Mesenchymal stem cell (in vitro differentiated cells and primary cell): Measurements from ENCODE around the gene ABAT.
A peak's percentile ranks its signal among the peaks of the same experiment; 100 is the strongest.

Source experiments
- DNase-seq: peaks from one replicate; pipeline ENCODE4 v3.0.0-alpha.2; 2013
- H2AFZ ChIP-seq: one replicate; pipeline ENCODE4 v1.6.1; 2013; ENCODE audit warnings: low read depth, mild to moderate bottlenecking, control low read depth, inconsistent platforms, low read length, moderate library complexity
- H2AK5ac ChIP-seq: 2 replicates; pipeline ENCODE4 v1.6.1; 2013; ENCODE audit warnings: low read length, moderate library complexity, mild to moderate bottlenecking, inconsistent platforms; ENCODE audit not compliant: severe bottlenecking
- H2BK120ac ChIP-seq: one replicate; pipeline ENCODE4 v1.6.1; 2013; ENCODE audit warnings: low read depth, mild to moderate bottlenecking, inconsistent platforms, low read length, moderate library complexity
- H2BK12ac ChIP-seq, 2 experiments: one replicate each; pipeline ENCODE4 v1.6.1; 2013; ENCODE audit warnings: inconsistent platforms in 2 of 2, low read length in 2 of 2, mild to moderate bottlenecking in 2 of 2, moderate library complexity in 2 of 2, control low read depth in 1 of 2
- H2BK15ac ChIP-seq: one replicate; pipeline ENCODE4 v1.6.1; 2013; ENCODE audit warnings: mild to moderate bottlenecking, low read depth, inconsistent platforms; ENCODE audit not compliant: poor library complexity, severe bottlenecking
- H2BK5ac ChIP-seq: 2 replicates; pipeline ENCODE4 v1.6.1; 2013; ENCODE audit warnings: low read depth, mild to moderate bottlenecking, low read length, control low read depth, inconsistent platforms; ENCODE audit not compliant: poor library complexity, severe bottlenecking
- H3K14ac ChIP-seq, 2 experiments: one replicate each; pipeline ENCODE4 v1.6.1; 2013; ENCODE audit warnings: inconsistent platforms in 2 of 2, low read length in 2 of 2, control low read depth in 1 of 2, mild to moderate bottlenecking in 1 of 2, moderate library complexity in 1 of 2
- H3K18ac ChIP-seq, 2 experiments: one replicate each; pipeline ENCODE4 v1.6.1; 2013; ENCODE audit warnings: inconsistent platforms in 2 of 2, low read length in 2 of 2, control low read depth in 1 of 2, low read depth in 1 of 2, mild to moderate bottlenecking in 1 of 2
- H3K23ac ChIP-seq, 2 experiments: one replicate each; pipeline ENCODE4 v1.6.1; 2013; ENCODE audit warnings: inconsistent platforms in 2 of 2, low read length in 2 of 2, mild to moderate bottlenecking in 2 of 2, moderate library complexity in 2 of 2, control low read depth in 1 of 2
- H3K27ac ChIP-seq: 2 replicates; pipeline ENCODE4 v1.5.1; 2013; ENCODE audit warnings: mild to moderate bottlenecking, moderate library complexity, low read length, control low read depth, inconsistent platforms; ENCODE audit not compliant: poor library complexity, severe bottlenecking
- H3K27me3 ChIP-seq, 2 experiments: 2 replicates each; pipeline versions ENCODE4 v1.6.1 to v1.7.0; 2013; ENCODE audit warnings: low read length in 2 of 2, mild to moderate bottlenecking in 2 of 2, moderate library complexity in 2 of 2, control low read depth in 1 of 2, inconsistent platforms in 1 of 2; ENCODE audit not compliant: control insufficient read depth in 1 of 2, insufficient read depth in 1 of 2
- H3K36me3 ChIP-seq, 2 experiments: 2 replicates each; pipeline versions ENCODE4 v1.6.1 to v1.7.0; 2013; ENCODE audit warnings: low read length in 2 of 2, control low read depth in 1 of 2, inconsistent platforms in 1 of 2, low read depth in 1 of 2, mild to moderate bottlenecking in 1 of 2; ENCODE audit not compliant: insufficient read depth in 2 of 2, control insufficient read depth in 1 of 2
- H3K4ac ChIP-seq, 2 experiments: one replicate each; pipeline ENCODE4 v1.6.1; 2013; ENCODE audit warnings: inconsistent platforms in 2 of 2, low read length in 2 of 2, mild to moderate bottlenecking in 2 of 2, moderate library complexity in 2 of 2, control low read depth in 1 of 2, low read depth in 1 of 2
- H3K4me1 ChIP-seq: 2 replicates; pipeline ENCODE4 v1.6.1; 2013; ENCODE audit warnings: low read depth, low read length, control low read depth; ENCODE audit not compliant: control insufficient read depth, insufficient read depth
- H3K4me2 ChIP-seq: 2 replicates; pipeline ENCODE4 v1.6.1; 2013; ENCODE audit warnings: low read length, mild to moderate bottlenecking, inconsistent platforms; ENCODE audit not compliant: poor library complexity, severe bottlenecking
- H3K4me3 ChIP-seq, 2 experiments: 2 replicates each; pipeline versions ENCODE4 v1.5.1 to v1.7.0; 2013; ENCODE audit warnings: low read length in 2 of 2, mild to moderate bottlenecking in 2 of 2, control low read depth in 1 of 2, low read depth in 1 of 2; ENCODE audit not compliant: insufficient read depth in 1 of 2
- H3K79me1 ChIP-seq: replicated peaks from 2 replicates; pipeline ENCODE4 v1.6.1; 2013; ENCODE audit warnings: mild to moderate bottlenecking, control low read depth, low read length, inconsistent platforms; ENCODE audit not compliant: poor library complexity, severe bottlenecking
- H3K9ac ChIP-seq: 2 replicates; pipeline ENCODE4 v1.7.0; 2013; ENCODE audit warnings: mild to moderate bottlenecking, low read length, moderate library complexity
- H3K9me3 ChIP-seq: 2 replicates; pipeline ENCODE4 v1.7.0; 2013; ENCODE audit warnings: mild to moderate bottlenecking, low read length; ENCODE audit not compliant: control insufficient read depth
- H4K8ac ChIP-seq: one replicate; pipeline ENCODE4 v1.6.1; 2013; ENCODE audit warnings: inconsistent platforms, mild to moderate bottlenecking, low read length, moderate library complexity
- H4K91ac ChIP-seq: one replicate; pipeline ENCODE4 v1.6.1; 2013; ENCODE audit warnings: mild to moderate bottlenecking, low read length, inconsistent platforms
- WGBS: methylation state at CpG from one replicate; pipeline ENCODE4 v1.1.7; 2013; ENCODE audit warnings: mixed read lengths; 5-methylcytosine and 5-hydroxymethylcytosine counted together

ABAT gene

GRCh38 chr16:8826278-8826879 lies 152.0 kb downstream of the ABAT start:
- peak overlapping the region; percentile 61 for H3K9ac ChIP-seq
- H2AFZ ChIP-seq = no peak overlapping the region
- peaks cover 3% of the 10 kb centered on the region for H3K4me1 ChIP-seq
- H3K4ac ChIP-seq = no peak overlapping the region
- no peak overlapping the region for H4K8ac ChIP-seq
- H3K18ac ChIP-seq = no peak overlapping the region
- H3K4me3 ChIP-seq = no peak overlapping the region
- H3K79me1 ChIP-seq = peaks cover 22% of the 10 kb centered on the region
- no peak overlapping the region for H3K27ac ChIP-seq
- peaks cover 27 to 81% of the 10 kb centered on the region in 2 experiments for H3K36me3 ChIP-seq
- DNase-seq = no peak
- no peak overlapping the region for H2BK15ac ChIP-seq
- WGBS = 91% methylated on average over 2 of the region's 3 CpGs
- H3K27me3 ChIP-seq = no peaks in the 10 kb centered on the region
- no peak overlapping the region for H2BK12ac ChIP-seq
- H3K14ac ChIP-seq = no peak overlapping the region
- no peak overlapping the region for H2AK5ac ChIP-seq
- H2BK120ac ChIP-seq = no peak overlapping the region
- no peak overlapping the region for H3K23ac ChIP-seq
- H3K9me3 ChIP-seq = no peaks in the 10 kb centered on the region
- H4K91ac ChIP-seq = no peak overlapping the region
- H3K4me2 ChIP-seq = no peak overlapping the region
- H2BK5ac ChIP-seq = no peak overlapping the region

DNA sequence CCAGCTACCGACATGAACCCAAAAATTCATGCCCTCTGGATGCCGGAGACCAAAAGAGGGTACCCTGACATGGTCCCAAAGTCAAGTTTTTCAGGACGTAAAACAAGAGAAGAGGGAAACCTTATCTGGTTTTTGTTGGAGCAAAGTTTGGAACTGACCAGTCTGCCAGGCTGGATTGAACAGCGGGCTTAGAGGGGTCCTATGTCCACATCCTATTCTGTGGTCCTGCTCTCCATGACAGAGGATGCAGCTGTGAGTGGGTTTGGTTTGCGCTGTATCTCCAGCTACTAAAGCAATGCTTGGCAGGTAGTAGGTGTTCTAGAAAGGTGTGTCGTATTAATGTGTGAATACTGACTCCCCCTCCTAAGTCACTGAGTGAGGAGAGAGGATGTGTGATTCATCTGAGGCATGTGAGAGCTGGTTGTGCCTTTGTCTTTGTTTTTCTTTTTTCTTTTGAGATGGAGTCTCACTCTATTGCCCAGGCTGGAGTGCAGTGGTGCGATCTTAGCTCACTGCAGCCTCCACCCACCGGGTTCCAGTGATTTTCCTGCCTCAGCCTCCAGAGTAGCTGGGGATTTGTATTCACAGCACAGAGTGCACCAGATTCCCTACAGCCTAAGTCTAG lies 154.2 kb downstream of the ABAT start:
- H3K18ac ChIP-seq = no peak overlapping the region
- peaks cover 38 to 76% of the 10 kb centered on the region in 2 experiments for H3K36me3 ChIP-seq
- no peaks in the 10 kb centered on the region for H3K27me3 ChIP-seq
- 92% methylated on average over 8 of the region's 8 CpGs for whole genome bisulfite sequencing
- H3K4ac ChIP-seq = no peak overlapping the region
- H3K4me1 ChIP-seq = peaks cover 3% of the 10 kb centered on the region
- no peak overlapping the region for H2AK5ac ChIP-seq
- no peak overlapping the region for H2BK15ac ChIP-seq
- H3K79me1 ChIP-seq = peaks cover 27% of the 10 kb centered on the region
- H2BK5ac ChIP-seq = no peak overlapping the region
- no peak overlapping the region for H3K4me2 ChIP-seq
- no peak overlapping the region for H4K91ac ChIP-seq
- H3K27ac ChIP-seq = peak overlapping the region; percentile 47
- no peak overlapping the region for H3K14ac ChIP-seq
- no peak overlapping the region for H3K4me3 ChIP-seq
- no peak overlapping the region for H3K9ac ChIP-seq
- H2AFZ ChIP-seq = no peak overlapping the region
- no peak overlapping the region for H4K8ac ChIP-seq
- H3K9me3 ChIP-seq = no peaks in the 10 kb centered on the region
- H3K23ac ChIP-seq = no peak overlapping the region
- no peak overlapping the region for H2BK120ac ChIP-seq
- H2BK12ac ChIP-seq = no peak overlapping the region
- DNase-seq = no peak

DNA sequence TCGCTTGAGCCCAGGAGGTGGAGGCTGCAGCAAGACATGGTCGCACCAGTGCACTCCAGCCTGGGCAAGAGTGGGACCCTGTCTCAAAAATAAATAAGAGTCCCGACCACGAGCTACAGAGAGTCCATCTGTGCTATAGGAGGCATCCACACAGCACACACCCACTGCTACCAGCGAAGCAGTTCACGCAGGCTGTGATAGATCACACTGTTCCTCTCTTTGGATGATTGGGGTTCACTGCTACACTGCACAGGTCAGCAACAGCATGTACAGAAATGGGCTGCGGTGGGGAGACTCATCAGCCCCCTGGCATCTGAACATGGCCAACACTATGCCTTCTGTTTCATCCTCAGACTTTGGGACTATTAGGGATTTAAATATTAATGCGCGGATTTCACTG lies 157.0 kb downstream of the ABAT start:
- no peak overlapping the region for H3K4me2 ChIP-seq
- no peaks in the 10 kb centered on the region for H3K9me3 ChIP-seq
- H3K9ac ChIP-seq = no peak overlapping the region
- no peak overlapping the region for H3K4me3 ChIP-seq
- H3K4ac ChIP-seq = no peak overlapping the region
- peak overlapping the region; percentile 75 for H4K8ac ChIP-seq
- no peaks in the 10 kb centered on the region for H3K27me3 ChIP-seq
- H3K4me1 ChIP-seq = peaks cover 3% of the 10 kb centered on the region
- no peak overlapping the region for H2BK15ac ChIP-seq
- no peak overlapping the region for H3K23ac ChIP-seq
- no peak overlapping the region for H2AK5ac ChIP-seq
- H3K14ac ChIP-seq = no peak overlapping the region
- peaks cover 32 to 51% of the 10 kb centered on the region in 2 experiments for H3K36me3 ChIP-seq
- peaks cover 28% of the 10 kb centered on the region for H3K79me1 ChIP-seq
- WGBS = 85% methylated on average over 9 of the region's 9 CpGs
- H3K18ac ChIP-seq = no peak overlapping the region
- H2AFZ ChIP-seq = no peak overlapping the region
- DNase-seq = no peak
- H2BK120ac ChIP-seq = no peak overlapping the region
- H4K91ac ChIP-seq = peak overlapping the region; percentile 46
- no peak overlapping the region for H2BK12ac ChIP-seq
- no peak overlapping the region for H3K27ac ChIP-seq
- no peak overlapping the region for H2BK5ac ChIP-seq

- Histone ChIP-seq H4K91ac (no peak overlapping the region), H4K8ac (no peak overlapping the region), H3K23ac (no peak overlapping the region), H2BK12ac (no peak overlapping the region), H2BK120ac (no peak overlapping the region), H3K9me3 (no peaks in the 10 kb centered on the region), H3K27ac (no peak overlapping the region), H2BK15ac (no peak overlapping the region), H3K4me2 (no peak overlapping the region), H3K14ac (no peak overlapping the region), H3K79me1 (peaks cover 26% of the 10 kb centered on the region), H2AFZ (no peak overlapping the region), H2BK5ac (no peak overlapping the region), H3K4ac (no peak overlapping the region), H3K36me3 (peaks cover 32 to 48% of the 10 kb centered on the region in 2 experiments), H3K27me3 (no peaks in the 10 kb centered on the region), H3K4me3 (no peak overlapping the region), H3K4me1 (peaks cover 3% of the 10 kb centered on the region), H3K18ac (no peak overlapping the region), H3K9ac (no peak overlapping the region), H2AK5ac (no peak overlapping the region)
- WGBS = 87% methylated on average over 18 of the region's 18 CpGs
- DNase-seq = no peak
These were observed 157.7 kb downstream of the ABAT start for GRCh38 chr16:8831871-8832716.
